HS-5 (cell line): Measurements from ENCODE around the gene PRAMEF2.
A peak's percentile ranks its signal among the peaks of the same experiment; 100 is the strongest.
"Not testable (repeated sequence)": the region's sequence is repeated elsewhere in the genome, so short reads cannot be mapped to it uniquely, and the experiment has no call there.

Source experiments
- DNase-seq: peaks from one replicate; pipeline ENCODE4 v3.0.0-alpha.2; 2012; ENCODE audit warnings: low read depth

Gene PRAMEF2, protein sequence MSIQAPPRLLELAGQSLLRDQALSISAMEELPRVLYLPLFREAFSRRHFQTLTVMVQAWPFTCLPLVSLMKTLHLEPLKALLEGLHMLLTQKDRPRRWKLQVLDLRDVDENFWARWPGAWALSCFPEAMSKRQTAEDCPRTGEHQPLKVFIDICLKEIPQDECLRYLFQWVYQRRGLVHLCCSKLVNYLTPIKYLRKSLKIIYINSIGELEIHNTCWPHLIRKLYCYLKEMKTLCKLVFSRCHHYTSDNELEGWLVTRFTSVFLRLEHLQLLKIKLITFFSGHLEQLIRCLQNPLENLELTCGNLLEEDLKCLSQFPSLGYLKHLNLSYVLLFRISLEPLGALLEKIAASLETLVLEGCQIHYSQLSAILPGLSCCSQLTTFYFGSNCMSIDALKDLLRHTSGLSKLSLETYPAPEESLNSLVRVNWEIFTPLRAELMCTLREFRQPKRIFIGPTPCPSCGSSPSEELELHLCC

DNA sequence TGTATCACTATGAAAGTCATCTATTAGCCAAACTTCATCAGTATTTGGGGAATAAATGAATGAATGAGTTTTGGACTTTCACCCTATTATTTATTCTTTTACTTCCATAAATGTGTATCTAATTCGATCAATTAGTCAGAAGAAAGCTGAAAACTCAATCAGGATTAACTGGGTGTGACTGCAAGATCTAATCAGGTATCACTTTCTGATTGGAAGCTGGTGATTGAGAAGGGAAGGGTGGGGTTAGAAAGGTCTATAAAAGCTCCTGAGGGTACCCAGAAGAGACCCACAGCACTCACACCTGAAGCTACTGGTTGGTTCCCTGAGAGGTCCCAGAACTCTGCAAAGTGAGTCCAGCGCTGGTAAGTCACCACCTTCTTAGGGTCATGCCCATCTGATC is at the start of gene PRAMEF2:
Gene PRAMEF2 (plus strand): TSS at position 301 of the 400 bp plus-strand sequence. CDS start 1,924 bp downstream, outside the sequence.
- DNase-seq, result not testable (repeated sequence)

DNA sequence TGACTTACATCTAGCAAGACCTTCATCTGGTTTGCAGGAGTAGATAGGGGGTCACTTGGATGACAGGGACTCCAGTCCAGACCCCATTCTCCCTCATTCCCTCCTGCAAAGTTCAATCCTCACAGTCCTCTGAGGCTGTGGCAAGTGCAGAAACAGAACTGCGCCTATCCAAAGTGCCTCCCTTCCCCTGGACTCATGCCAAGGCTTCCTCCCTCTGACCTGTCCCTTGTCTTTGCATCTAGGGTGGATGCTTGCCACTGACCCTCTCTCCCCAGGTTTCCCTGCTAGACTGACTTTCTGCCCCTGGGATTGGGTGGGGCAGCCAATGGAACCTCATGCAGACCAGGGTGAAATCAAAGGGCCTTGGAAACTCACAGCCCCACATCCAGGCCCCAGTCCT is 47.0 kb upstream of the PRAMEF2 start:
- no peak for DNase-seq

DNA sequence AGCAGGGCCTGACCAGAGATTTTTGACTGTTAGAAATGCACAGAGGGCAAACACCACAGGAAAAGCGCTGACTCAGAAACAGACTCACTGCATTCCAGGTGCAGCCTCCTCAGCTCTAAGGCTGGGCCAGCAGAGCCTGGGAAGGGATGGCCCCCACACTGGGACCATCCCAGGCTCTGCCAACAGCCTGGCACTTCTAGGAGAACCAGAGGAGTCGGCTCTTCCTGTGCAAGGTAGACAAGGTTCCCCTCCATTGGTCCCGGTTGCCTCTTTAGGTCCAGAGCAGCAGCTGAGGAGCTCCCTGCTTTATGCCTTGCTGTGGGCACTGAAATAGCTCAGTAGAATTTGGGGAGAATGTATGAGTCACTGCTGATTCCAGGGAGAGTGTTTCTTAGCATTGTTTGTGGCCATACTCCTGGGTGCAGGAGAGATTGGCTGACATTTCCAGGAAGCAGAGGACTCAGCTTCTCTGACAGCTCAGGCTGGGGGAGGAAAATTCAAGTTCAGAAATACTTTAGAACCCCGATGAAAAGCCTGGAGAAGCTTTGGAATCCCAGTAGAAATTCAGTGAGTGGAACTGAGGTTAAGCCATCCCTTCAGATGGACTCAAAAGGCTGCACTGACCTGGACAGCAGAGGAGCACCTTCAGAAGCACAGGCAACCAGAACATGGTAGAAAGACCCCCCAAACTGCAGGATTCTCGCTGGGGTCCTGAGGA is 46.0 kb upstream of the PRAMEF2 start:
- DNase-seq, result peak; percentile 83

DNA sequence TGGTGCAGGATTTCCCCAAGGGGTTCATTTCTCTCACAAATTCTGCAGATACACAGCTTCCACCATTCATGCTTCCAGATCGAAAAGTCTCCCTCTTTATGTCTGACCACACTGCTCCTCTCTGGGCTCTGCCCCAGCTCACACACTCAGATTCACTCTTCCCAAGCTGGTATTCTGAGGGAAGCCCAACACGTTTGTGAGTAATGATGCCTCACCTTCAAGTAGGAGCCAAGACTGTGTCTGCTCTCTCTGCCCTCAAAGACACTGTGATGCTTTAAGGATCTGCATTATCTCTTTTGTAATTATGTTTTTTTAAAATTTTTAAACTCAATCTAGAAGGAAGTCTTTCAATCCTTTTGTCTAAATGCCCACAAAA is 45.5 kb upstream of the PRAMEF2 start:
- DNase-seq, result peak; percentile 50

DNA sequence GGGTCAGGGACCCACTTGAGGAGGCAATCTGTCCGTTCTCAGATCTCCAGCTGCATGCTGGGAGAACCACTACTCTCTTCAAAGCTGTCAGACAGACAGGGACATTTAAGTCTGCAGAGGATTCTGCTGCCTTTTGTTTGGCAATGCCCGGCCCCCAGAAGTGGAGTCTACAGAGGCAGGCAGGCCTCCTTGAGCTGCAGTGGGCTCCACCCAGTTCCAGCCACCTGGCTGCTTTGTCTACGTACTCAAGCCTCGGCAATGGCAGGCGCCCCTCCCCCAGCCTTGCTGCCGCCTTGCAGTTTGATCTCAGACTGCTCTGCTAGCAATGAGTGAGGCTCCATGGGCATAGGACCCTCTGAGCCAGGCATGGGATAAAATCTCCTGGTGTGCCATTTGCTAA is 37.8 kb upstream of the PRAMEF2 start:
- not testable (repeated sequence) for DNase-seq

DNA sequence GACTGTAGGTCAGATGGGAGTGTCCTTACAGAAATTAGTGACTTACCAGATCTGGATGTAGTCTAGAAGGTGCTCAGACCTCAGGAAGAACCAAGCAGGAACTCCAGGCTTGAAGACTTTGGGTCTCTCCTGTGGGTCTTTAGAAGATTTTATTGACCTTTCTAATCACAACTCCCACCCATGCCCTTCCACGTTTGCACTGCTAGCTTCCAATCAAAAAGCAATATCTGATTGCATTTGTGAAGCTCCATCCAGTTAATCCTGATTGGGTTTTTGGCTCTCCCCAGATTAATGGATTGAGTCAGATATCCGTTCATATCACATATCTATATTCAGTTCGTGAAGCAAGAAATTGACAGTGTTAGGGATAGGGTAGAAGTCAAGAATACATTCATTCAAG is 25.6 kb upstream of the PRAMEF2 start, which contains the start of gene PRAMEF11:
Gene PRAMEF11 (minus strand): TSS at position 101 of the 400 bp plus-strand sequence. CDS start 2,621 bp downstream, outside the sequence.
- not testable (repeated sequence) for DNase-seq

DNA sequence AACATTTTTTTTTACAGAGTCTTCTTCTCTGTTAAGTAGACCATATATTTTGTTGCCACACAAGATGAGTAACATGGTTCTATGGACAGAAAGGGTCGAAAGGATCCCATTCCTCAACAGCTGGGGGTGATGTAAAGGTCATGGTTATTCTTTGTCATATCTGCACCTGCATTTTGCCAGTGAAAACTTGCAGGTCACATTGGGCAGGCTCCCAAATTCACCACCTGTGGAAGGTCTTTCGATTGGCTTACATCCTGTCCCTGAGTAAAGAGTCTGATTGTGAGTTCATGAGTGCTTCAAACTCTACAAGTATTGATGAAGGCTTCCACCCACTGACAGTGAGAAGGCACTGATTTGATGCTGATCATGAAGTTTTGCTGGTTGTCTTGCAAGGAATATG is 23.6 kb upstream of the PRAMEF2 start:
- DNase-seq, result not testable (repeated sequence)

DNA sequence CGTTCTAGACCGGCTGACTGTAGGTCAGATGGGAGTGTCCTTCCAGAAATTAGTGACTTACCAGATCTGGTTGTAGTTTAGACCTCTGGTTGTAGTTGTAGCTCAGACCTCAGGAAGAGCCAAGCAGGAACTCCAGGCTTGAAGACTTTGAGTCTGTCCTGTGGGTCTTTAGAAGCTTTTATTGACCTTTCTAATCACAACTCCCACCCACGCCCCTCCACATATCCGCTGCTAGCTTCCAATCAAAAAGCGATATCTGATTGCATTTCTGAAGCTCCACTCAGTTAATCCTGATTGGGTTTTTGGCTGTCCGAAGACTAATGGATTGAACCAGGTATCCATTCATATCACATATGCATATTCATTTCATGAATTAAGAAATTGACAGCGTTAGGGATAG is 8.3 kb upstream of the PRAMEF2 start, which contains the start of gene HNRNPCL1:
Gene HNRNPCL1 (minus strand): TSS at position 101 of the 400 bp plus-strand sequence. CDS start 431 bp downstream, outside the sequence.
- DNase-seq, result not testable (repeated sequence)

DNA sequence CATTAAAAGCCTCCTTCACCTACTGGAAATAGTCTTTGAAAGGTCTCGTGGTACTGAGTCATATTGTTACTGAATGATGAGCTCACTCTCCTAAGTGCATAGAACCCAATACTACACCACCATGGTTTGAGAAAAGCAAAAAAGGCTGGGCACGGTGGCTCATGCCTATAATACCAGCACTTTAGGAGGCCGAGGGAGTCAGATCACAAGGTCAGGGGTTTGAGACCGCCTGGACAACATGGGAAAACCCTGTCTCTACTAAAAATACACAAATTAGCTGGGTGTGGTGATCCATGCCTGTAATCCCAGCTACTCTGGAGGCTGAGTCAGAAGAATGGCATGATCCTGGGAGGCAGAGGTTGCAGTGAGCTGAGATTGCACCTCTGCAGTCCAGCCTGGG is 5.1 kb upstream of the PRAMEF2 start:
- DNase-seq, result peak; percentile 86

DNA sequence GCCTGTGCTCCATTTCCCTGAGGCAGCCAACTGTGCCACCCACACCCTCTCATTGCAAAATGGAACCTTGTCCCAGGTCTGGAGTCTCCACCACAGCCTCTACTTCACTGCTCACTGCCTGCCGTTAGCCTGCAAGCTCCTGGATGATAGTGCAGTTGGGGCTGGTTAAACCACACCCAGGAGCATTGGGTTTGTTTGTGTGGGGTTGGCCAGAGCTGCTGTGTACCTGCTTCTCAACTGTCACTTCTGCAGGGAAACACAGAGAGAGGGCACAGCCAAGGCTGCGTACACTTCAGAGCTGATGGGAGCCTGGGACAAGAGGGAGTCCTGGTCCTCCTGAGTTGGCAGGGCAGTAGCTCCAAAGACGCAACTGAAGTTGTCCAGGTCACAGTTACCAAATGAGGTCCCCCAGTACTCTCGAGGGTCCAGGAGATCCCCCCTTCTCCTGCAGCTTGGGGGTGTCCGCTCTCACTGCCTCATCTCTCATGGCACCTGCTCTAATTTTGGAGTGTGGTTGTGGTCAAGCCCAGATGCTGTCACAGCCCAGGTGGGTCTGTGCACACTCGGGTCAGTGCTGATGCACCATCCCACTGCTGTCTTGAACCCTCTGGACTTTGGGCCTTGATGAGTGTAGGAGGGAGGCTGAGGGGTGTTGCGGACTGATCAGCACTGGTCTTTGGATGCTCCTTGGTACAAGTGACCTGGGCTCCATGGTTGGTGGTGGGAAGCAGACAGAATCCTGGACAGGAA is 6.4 kb downstream of the PRAMEF2 start:
- DNase-seq, result not testable (repeated sequence)

DNA sequence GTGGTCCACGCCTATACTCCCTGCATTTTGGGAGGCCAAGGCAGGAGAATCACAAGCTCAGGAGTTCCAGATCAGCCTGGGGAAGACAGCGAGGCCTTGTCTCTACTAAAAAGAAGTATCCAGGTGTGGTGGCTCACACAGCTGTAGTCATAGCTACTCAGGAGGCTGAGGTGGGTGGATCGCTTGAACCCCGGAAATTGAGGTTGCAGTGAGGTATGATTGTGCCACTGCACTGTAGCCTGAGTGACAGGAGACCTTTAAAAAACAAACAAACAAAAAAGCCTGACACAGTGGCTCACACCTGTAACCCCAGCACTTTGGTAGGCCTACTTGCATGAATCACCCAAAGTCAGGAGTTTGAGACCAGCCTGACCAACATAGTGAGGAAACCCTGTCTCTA is 21.6 kb downstream of the PRAMEF2 start:
- not testable (repeated sequence) for DNase-seq

DNA sequence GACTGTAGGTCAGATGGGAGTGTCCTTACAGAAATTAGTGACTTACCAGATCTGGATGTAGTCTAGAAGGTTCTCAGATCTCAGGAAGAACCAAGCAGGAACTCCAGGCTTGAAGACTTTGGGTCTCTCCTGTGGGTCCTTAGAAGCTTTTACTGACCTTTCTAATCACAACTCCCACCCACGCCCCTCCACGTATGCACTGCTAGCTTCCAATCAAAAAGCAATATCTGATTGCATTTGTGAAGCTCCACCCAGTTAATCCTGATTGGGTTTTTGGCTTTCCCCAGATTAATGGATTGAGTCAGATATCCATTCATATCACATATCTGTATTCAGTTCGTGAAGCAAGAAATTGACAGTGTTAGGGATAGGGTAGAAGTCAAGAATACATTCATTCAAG is 29.2 kb downstream of the PRAMEF2 start, which contains the start of gene PRAMEF4:
Gene PRAMEF4 (minus strand): TSS at position 101 of the 400 bp plus-strand sequence. CDS start 2,807 bp downstream, outside the sequence.
- not testable (repeated sequence) for DNase-seq

DNA sequence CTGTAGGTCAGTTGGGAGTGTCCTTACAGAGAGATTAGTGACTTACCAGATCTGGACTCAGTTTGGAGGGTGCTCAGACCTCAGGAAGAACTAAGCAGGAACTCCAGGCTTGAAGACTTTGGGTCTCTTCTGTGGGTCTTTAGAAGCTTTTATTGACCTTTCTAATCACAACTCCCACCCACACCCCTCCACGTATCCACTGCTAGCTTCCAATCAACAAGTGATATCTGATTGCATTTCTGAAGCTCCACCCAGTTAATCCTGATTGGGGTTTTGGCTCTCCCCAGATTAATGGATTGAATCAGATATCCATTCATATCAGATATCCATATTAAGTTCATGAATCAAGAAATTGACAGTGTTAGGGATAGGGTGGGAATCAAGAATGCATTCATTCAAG is 41.3 kb downstream of the PRAMEF2 start, which contains the start of gene PRAMEF10:
Gene PRAMEF10 (minus strand): TSS at position 101 of the 400 bp plus-strand sequence. CDS start 2,423 bp downstream, outside the sequence.
- not testable (repeated sequence) for DNase-seq

DNA sequence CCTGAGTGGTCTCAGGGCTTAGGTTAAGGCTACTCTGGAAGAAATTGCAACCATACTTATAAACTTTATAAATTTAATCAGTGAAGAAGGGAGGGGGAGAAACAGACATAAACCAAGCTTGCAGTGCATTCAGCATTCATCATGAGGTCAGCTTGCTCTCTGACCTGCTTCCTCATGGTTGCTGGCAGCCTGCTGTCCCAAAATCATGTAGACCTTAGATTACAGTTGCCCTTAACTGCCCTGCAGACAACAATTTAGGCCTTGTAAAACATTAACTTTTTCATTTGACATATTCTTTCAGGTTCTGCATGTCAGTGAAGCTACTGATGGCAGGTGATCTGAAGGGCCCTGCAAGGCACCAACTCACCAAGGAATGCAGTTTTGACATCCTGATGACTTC is 42.3 kb downstream of the PRAMEF2 start:
- not testable (repeated sequence) for DNase-seq

DNA sequence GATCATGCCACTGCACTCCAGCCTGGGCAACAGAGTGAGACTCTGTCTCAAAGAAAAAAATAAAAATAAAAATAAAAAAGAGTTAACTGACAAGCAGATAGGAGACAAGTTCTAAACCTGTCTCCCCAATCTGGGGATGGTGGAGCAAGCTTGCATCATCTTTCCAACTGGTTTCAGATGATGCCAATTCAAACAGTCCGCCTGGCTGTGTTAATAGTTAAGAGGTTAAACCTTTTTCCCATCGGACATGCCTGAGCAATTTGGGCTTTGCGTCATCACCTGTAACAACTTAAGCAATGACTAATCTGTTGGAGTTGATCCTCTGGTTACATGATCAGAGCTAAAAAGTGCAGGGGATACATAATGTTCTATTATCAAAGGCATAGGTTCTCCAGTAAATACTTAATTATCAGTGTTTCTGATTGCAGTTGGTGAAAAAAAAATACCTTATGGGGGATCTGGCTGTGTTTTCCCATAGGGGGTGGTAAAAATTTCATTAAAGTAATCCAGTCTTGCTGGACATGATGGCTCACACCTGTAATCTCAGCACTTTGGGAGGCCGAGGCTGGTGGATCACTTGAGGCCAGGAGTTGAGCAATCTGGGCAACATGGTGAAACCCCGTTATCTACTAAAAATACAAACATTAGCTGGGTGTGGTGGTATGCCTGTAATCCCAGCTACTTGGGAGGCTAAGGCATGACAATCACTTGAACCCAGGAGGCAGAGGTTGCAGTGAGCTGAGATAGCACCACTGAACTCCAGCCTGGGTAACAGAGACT is 47.1 kb downstream of the PRAMEF2 start:
- DNase-seq, result not testable (repeated sequence)
